GM18505 (cell line): ENCODE data around the gene ZSWIM4.
A peak's percentile ranks its signal among the peaks of the same experiment; 100 is the strongest.

ENCODE experiments used
- ATAC-seq: cut with Tn5 transposase; IDR thresholded peaks from one replicate; pipeline ENCODE4 v1.9.1; 2021; ENCODE audit not compliant: unreplicated experiment
- POLR2A ChIP-seq: IDR thresholded peaks from 4 replicates; pipeline ENCODE4 v1.6.1; 2011; ENCODE audit warnings: borderline replicate concordance; ENCODE audit not compliant: insufficient read depth, insufficient read length; ENCODE audit errors: extremely low read depth

ZSWIM4 gene

GRCh38 chr19:13817615-13818371, 22.6 kb downstream of the ZSWIM4 start:
- no peak for ATAC-seq
- TF ChIP-seq POLR2A = no peak

- TF ChIP-seq POLR2A = no peak
- ATAC-seq = no peak
These were observed 24.0 kb downstream of the ZSWIM4 start for GRCh38 chr19:13819238-13819637.

GRCh38 chr19:13821292-13821691, 26.0 kb downstream of the ZSWIM4 start:
- no peak for ATAC-seq
- no peak for TF ChIP-seq POLR2A

GRCh38 chr19:13823256-13823655, 28.0 kb downstream of the ZSWIM4 start:
- no peak for TF ChIP-seq POLR2A

GRCh38 chr19:13823901-13824300, 28.7 kb downstream of the ZSWIM4 start:
- no peak for TF ChIP-seq POLR2A
- no peak for ATAC-seq

More at GRCh38 chr19:13823256-13823655, 28.0 kb downstream of the ZSWIM4 start:
- ATAC-seq = no peak

- no peak for ATAC-seq
- no peak for TF ChIP-seq POLR2A
These were observed 29.5 kb downstream of the ZSWIM4 start for GRCh38 chr19:13824703-13825102.

GRCh38 chr19:13825489-13826441, 30.5 kb downstream of the ZSWIM4 start:
- ATAC-seq = no peak
- no peak for TF ChIP-seq POLR2A

- no peak for ATAC-seq
- TF ChIP-seq POLR2A = no peak
These were observed 31.5 kb downstream of the ZSWIM4 start for GRCh38 chr19:13826652-13827235.

GRCh38 chr19:13827656-13828055, 32.4 kb downstream of the ZSWIM4 start:
- TF ChIP-seq POLR2A = no peak
- ATAC-seq = no peak

GRCh38 chr19:13830114-13830740, 35.0 kb downstream of the ZSWIM4 start:
- ATAC-seq = no peak
- no peak for TF ChIP-seq POLR2A

- ATAC-seq = no peak
- TF ChIP-seq POLR2A = peak; percentile 7
These were observed 35.7 kb downstream of the ZSWIM4 start for GRCh38 chr19:13830741-13831536.
